Neuronal stem cell (in vitro differentiated cells): ENCODE data around the gene PATE4. TPM values are rescaled to one million over a fixed set of nuclear protein-coding genes. Genes with fewer than 3 reads are reported as not detected.

ENCODE experiments used
- DNase-seq: peaks from one replicate; pipeline ENCODE4 v3.0.0-alpha.2; 2013; ENCODE audit warnings: low spot score
- H2AFZ ChIP-seq: one replicate; pipeline ENCODE4 v1.6.1; 2013; ENCODE audit warnings: mild to moderate bottlenecking, low read length, inconsistent platforms
- H2AK5ac ChIP-seq: 2 replicates; pipeline ENCODE4 v1.6.1; 2013; ENCODE audit warnings: low read depth, mild to moderate bottlenecking, inconsistent platforms, low read length, moderate library complexity, mixed read lengths
- H2BK120ac ChIP-seq: 2 replicates; pipeline ENCODE4 v1.6.1; 2013; ENCODE audit warnings: low read depth, mild to moderate bottlenecking, inconsistent platforms, low read length, moderate library complexity, mixed read lengths
- H2BK12ac ChIP-seq: one replicate; pipeline ENCODE4 v1.6.1; 2013; ENCODE audit warnings: low read length, inconsistent platforms
- H2BK15ac ChIP-seq: 2 replicates; pipeline ENCODE4 v1.6.1; 2013; ENCODE audit warnings: mild to moderate bottlenecking, low read length, inconsistent platforms, mixed read lengths
- H2BK5ac ChIP-seq: one replicate; pipeline ENCODE4 v1.6.1; 2013; ENCODE audit warnings: inconsistent platforms, mild to moderate bottlenecking, low read length, moderate library complexity
- H3K14ac ChIP-seq: one replicate; pipeline ENCODE4 v1.6.1; 2013; ENCODE audit warnings: low read length, inconsistent platforms
- H3K18ac ChIP-seq: 2 replicates; pipeline ENCODE4 v1.6.1; 2013; ENCODE audit warnings: low read length, inconsistent platforms
- H3K23ac ChIP-seq: 2 replicates; pipeline ENCODE4 v1.6.1; 2013; ENCODE audit warnings: low read depth, mild to moderate bottlenecking, mixed read lengths, low read length, inconsistent platforms; ENCODE audit not compliant: poor library complexity
- H3K27ac ChIP-seq: replicated peaks from 3 replicates; pipeline ENCODE4 v1.5.1; 2013; ENCODE audit warnings: low read length, inconsistent platforms
- H3K27me3 ChIP-seq, 3 experiments: 2 replicates each; pipeline ENCODE4 v1.6.1; 2013; ENCODE audit warnings: low read length in 3 of 3, mild to moderate bottlenecking in 2 of 3, inconsistent platforms in 1 of 3, low read depth in 1 of 3, mixed read lengths in 1 of 3, moderate library complexity in 1 of 3; ENCODE audit not compliant: control insufficient read depth in 3 of 3, insufficient read depth in 3 of 3
- H3K36me3 ChIP-seq, 2 donors: replicated peaks in 1 of 2; 2 replicates each; pipeline ENCODE4 v1.6.1; 2013; ENCODE audit warnings: low read length in 2 of 2; ENCODE audit not compliant: control insufficient read depth in 2 of 2, insufficient read depth in 2 of 2
- H3K4ac ChIP-seq: 2 replicates; pipeline ENCODE4 v1.6.1; 2013; ENCODE audit warnings: inconsistent platforms, mild to moderate bottlenecking, low read length, moderate library complexity
- H3K4me1 ChIP-seq, 2 donors: 1 replicate in 1 of 2; 2 replicates in 1 of 2; pipeline ENCODE4 v1.6.1; 2013; ENCODE audit warnings: low read length in 2 of 2, low read depth in 1 of 2; ENCODE audit not compliant: control insufficient read depth in 2 of 2, insufficient read depth in 1 of 2
- H3K4me2 ChIP-seq: one replicate; pipeline ENCODE4 v1.6.1; 2013; ENCODE audit warnings: mild to moderate bottlenecking, low read length, inconsistent platforms; ENCODE audit not compliant: insufficient read depth, poor library complexity, severe bottlenecking
- H3K4me3 ChIP-seq, 2 donors: 2 replicates each; pipeline ENCODE4 v1.5.1; 2013; ENCODE audit warnings: low read length in 2 of 2, mild to moderate bottlenecking in 2 of 2, inconsistent platforms in 1 of 2, moderate library complexity in 1 of 2
- H3K79me1 ChIP-seq: one replicate; pipeline ENCODE4 v1.6.1; 2013; ENCODE audit warnings: low read depth, mild to moderate bottlenecking, inconsistent platforms, low read length, moderate library complexity
- H3K9ac ChIP-seq: one replicate; pipeline ENCODE4 v1.6.1; 2013; ENCODE audit warnings: mild to moderate bottlenecking, low read depth, low read length, inconsistent platforms; ENCODE audit not compliant: poor library complexity
- H3K9me3 ChIP-seq, 2 donors: replicated peaks in 1 of 2; 2 replicates each; pipeline versions ENCODE3 to v1.6.1; 2013; ENCODE audit warnings: low read length in 2 of 2, mild to moderate bottlenecking in 2 of 2, inconsistent platforms in 1 of 2, low read depth in 1 of 2, mixed read lengths in 1 of 2, moderate library complexity in 1 of 2; ENCODE audit not compliant: control insufficient read depth in 2 of 2, insufficient read depth in 1 of 2
- H4K8ac ChIP-seq: one replicate; pipeline ENCODE4 v1.6.1; 2013; ENCODE audit warnings: low read depth, mild to moderate bottlenecking, inconsistent platforms, low read length, moderate library complexity
- H4K91ac ChIP-seq: one replicate; pipeline ENCODE4 v1.6.1; 2013; ENCODE audit warnings: low read length, low read depth, mild to moderate bottlenecking, inconsistent platforms; ENCODE audit not compliant: poor library complexity
- WGBS, 2 donors: extraction: QIAGEN DNeasy Blood & Tissue Kit; methylation state at CpG; one replicate each; pipeline ENCODE4 v1.1.7; 2013; ENCODE audit warnings: missing lambda C conversion rate in 2 of 2, mixed read lengths in 1 of 2; ENCODE audit not compliant: insufficient read length in 2 of 2, insufficient replicate concordance in 1 of 2; ENCODE audit errors: extremely low coverage in 2 of 2; 5-methylcytosine and 5-hydroxymethylcytosine counted together
- polyA plus RNA-seq, 2 experiments: library from polyadenylated mRNA; stranded (reverse); fragments of 200-250 nt; gene quantifications; one replicate each; pipeline ENCODE4 v1.2.3, GENCODE V29; 2013

Gene PATE4, protein sequence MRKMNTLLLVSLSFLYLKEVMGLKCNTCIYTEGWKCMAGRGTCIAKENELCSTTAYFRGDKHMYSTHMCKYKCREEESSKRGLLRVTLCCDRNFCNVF
- not detected for polyA plus RNA-seq (2013, experiment 1 of 2)
- polyA plus RNA-seq (2013, experiment 2 of 2): not detected

DNA sequence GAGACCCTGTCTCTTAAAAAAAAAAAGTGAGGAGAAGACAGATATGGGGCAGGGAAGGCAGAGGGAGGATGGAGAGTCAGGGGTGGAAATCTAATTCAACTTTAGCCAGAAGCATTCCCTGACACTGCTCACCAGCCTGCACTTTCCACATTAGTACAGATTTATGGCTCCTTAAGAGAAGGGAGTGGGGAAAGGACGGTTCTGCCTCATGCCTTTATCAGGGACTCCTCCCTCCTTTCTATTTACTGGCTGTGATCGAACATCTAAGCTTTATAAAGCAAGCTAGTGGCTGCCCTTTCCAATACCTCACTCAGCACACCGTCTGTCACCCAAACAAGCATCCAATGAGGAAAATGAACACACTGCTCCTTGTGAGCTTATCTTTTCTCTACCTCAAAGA is at the start of gene PATE4:
TSS of gene PATE4 (plus strand) at position 301 of the 400 bp plus-strand sequence. CDS start at position 345, 44 bp downstream.
- no peak within 1 kb of the TSS for H3K14ac ChIP-seq
- DNase-seq: no peak
- no peak within 1 kb of the TSS for H2BK5ac ChIP-seq
- H3K9ac ChIP-seq: no peak within 1 kb of the TSS
- H2BK12ac ChIP-seq: no peak within 1 kb of the TSS
- no peak within 1 kb of the TSS for H3K4ac ChIP-seq
- no peaks in the 10 kb centered on the region for H3K36me3 ChIP-seq
- H3K4me3 ChIP-seq: no peak within 1 kb of the TSS
- H3K79me1 ChIP-seq: no peaks in the 10 kb centered on the region
- H3K27ac ChIP-seq: no peak within 1 kb of the TSS
- no peak within 1 kb of the TSS for H3K4me2 ChIP-seq
- no peaks in the 10 kb centered on the region for H3K4me1 ChIP-seq
- no peak within 1 kb of the TSS for H2BK15ac ChIP-seq
- no peak within 1 kb of the TSS for H3K18ac ChIP-seq
- no peak within 1 kb of the TSS for H2AFZ ChIP-seq
- no peak within 1 kb of the TSS for H2AK5ac ChIP-seq
- no CpG with 5 or more reads among the region's 3 CpGs for WGBS, 2 donors
- H2BK120ac ChIP-seq: no peak within 1 kb of the TSS
- H3K23ac ChIP-seq: no peak within 1 kb of the TSS
- H4K91ac ChIP-seq: no peak within 1 kb of the TSS
- no peak within 1 kb of the TSS for H4K8ac ChIP-seq
- H3K9me3 ChIP-seq: no peaks in the 10 kb centered on the region
- H3K27me3 ChIP-seq: peaks cover 0 to 13% (median 0%) of the 10 kb centered on the region in 3 experiments

DNA sequence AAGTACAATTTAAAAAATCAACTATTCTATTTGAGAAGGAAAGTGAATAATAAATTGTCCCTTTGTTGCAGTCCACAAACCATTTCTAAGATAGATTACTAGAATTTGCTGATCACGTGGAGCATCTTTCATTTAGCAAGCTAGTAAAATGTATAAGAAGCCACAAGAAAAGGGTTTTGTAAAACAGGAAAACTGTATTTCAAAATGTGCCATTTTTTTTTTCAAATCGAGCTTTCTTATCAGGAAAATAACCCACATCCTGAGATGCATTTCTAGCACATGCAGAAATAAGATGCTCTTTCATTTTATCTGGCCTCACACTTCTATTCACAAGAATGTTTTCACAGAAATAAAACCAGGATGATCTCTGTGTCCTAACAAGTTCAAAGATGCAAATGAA is 48.4 kb upstream of the PATE4 start:
- H2AK5ac ChIP-seq: no peak overlapping the region
- H3K9me3 ChIP-seq: no peaks in the 10 kb centered on the region
- H2BK12ac ChIP-seq: no peak overlapping the region
- H3K4me2 ChIP-seq: no peak overlapping the region
- no peak overlapping the region for H2BK15ac ChIP-seq
- no peak overlapping the region for H2AFZ ChIP-seq
- no peak overlapping the region for H4K91ac ChIP-seq
- peaks cover 0 to 5% (median 0%) of the 10 kb centered on the region in 3 experiments for H3K27me3 ChIP-seq
- no peak overlapping the region for H3K4ac ChIP-seq
- H3K14ac ChIP-seq: no peak overlapping the region
- H3K9ac ChIP-seq: no peak overlapping the region
- H3K27ac ChIP-seq: no peak overlapping the region
- H2BK5ac ChIP-seq: no peak overlapping the region
- no peaks in the 10 kb centered on the region for H3K4me1 ChIP-seq
- no peak for DNase-seq
- no peak overlapping the region for H2BK120ac ChIP-seq
- H3K79me1 ChIP-seq: no peaks in the 10 kb centered on the region
- H3K23ac ChIP-seq: no peak overlapping the region
- H3K4me3 ChIP-seq: no peak overlapping the region
- H3K18ac ChIP-seq: no peak overlapping the region
- no peak overlapping the region for H4K8ac ChIP-seq
- no peaks in the 10 kb centered on the region for H3K36me3 ChIP-seq
- no CpG with 5 or more reads among the region's 2 CpGs for WGBS, 2 donors

DNA sequence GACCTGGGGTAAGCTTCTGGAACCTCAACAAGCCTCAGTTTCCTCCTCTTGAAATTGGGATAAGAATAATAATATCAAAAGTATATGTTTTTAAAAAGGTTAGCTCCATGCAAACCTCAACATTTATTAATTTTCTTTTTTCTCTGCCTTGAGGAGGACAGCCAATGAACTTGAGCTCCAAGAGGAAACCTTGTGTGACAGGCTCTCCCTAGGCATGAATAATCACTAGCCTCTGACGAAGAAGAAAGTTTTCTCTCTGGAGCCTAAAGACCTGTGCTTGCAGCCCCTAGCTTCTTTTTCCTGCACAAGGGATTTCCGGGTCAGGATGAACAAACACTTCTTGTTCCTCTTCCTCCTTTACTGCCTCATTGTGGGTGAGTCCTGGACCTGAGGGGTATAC is 45.3 kb upstream of the PATE4 start, which contains the start of gene PATE3:
TSS of gene PATE3 (plus strand) at position 301 of the 400 bp plus-strand sequence. CDS start at position 326, 25 bp downstream.
- H3K36me3 ChIP-seq: no peaks in the 10 kb centered on the region
- no peak within 1 kb of the TSS for H3K23ac ChIP-seq
- H2BK15ac ChIP-seq: no peak within 1 kb of the TSS
- H3K79me1 ChIP-seq: no peaks in the 10 kb centered on the region
- no peak within 1 kb of the TSS for H3K4me2 ChIP-seq
- H3K27me3 ChIP-seq: peaks cover 0 to 5% (median 0%) of the 10 kb centered on the region in 3 experiments
- H3K4ac ChIP-seq: no peak within 1 kb of the TSS
- no peak within 1 kb of the TSS for H2BK12ac ChIP-seq
- no peak within 1 kb of the TSS for H4K91ac ChIP-seq
- H4K8ac ChIP-seq: no peak within 1 kb of the TSS
- H2BK120ac ChIP-seq: no peak within 1 kb of the TSS
- H3K9ac ChIP-seq: no peak within 1 kb of the TSS
- no peak for DNase-seq
- no peak within 1 kb of the TSS for H3K14ac ChIP-seq
- H3K4me1 ChIP-seq: no peaks in the 10 kb centered on the region
- no peak within 1 kb of the TSS for H2AK5ac ChIP-seq
- no peak within 1 kb of the TSS for H3K18ac ChIP-seq
- H2BK5ac ChIP-seq: no peak within 1 kb of the TSS
- H2AFZ ChIP-seq: no peak within 1 kb of the TSS
- H3K4me3 ChIP-seq: no peak within 1 kb of the TSS
- no peaks in the 10 kb centered on the region for H3K9me3 ChIP-seq
- no CpG with 5 or more reads among the region's 2 CpGs for WGBS, 2 donors
- H3K27ac ChIP-seq: no peak within 1 kb of the TSS

DNA sequence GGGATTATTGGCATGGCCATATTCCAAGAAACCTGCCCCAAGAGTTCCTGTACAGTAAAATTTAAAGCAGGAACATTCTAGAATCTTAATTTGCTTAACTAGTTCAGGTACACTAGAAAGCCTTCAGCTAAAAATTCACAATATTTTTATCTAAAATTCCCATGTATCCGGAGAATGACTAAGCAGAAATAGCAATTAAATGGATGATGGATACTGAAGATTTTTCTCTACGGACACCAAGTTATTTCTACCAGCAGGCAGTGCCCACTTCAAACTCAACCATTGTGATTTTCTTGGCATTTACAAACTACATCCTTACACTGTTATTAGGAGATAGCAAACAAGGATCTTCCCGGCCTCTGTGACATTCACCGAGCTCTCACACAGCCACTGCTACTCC is 42.3 kb upstream of the PATE4 start:
- WGBS, 2 donors: no CpG with 5 or more reads among the region's 4 CpGs
- no peak overlapping the region for H3K14ac ChIP-seq
- no peaks in the 10 kb centered on the region for H3K4me1 ChIP-seq
- H2BK15ac ChIP-seq: no peak overlapping the region
- no peak overlapping the region for H4K91ac ChIP-seq
- H2AK5ac ChIP-seq: no peak overlapping the region
- H3K4me2 ChIP-seq: no peak overlapping the region
- DNase-seq: no peak
- H2BK12ac ChIP-seq: no peak overlapping the region
- H3K4me3 ChIP-seq: no peak overlapping the region
- no peak overlapping the region for H4K8ac ChIP-seq
- no peak overlapping the region for H2BK120ac ChIP-seq
- no peak overlapping the region for H3K18ac ChIP-seq
- no peaks in the 10 kb centered on the region for H3K36me3 ChIP-seq
- no peaks in the 10 kb centered on the region for H3K79me1 ChIP-seq
- no peak overlapping the region for H3K23ac ChIP-seq
- no peak overlapping the region for H3K27ac ChIP-seq
- no peaks in the 10 kb centered on the region for H3K9me3 ChIP-seq
- H3K4ac ChIP-seq: no peak overlapping the region
- peaks cover 0 to 5% (median 0%) of the 10 kb centered on the region in 3 experiments for H3K27me3 ChIP-seq
- H3K9ac ChIP-seq: no peak overlapping the region
- no peak overlapping the region for H2AFZ ChIP-seq
- no peak overlapping the region for H2BK5ac ChIP-seq
